Astrocyte (in vitro differentiated cells and primary cell): Measurements from ENCODE around the gene HLA-DPA1. TPM values are rescaled to one million over a fixed set of nuclear protein-coding genes. Genes with fewer than 3 reads are reported as not detected.

ENCODE experiments used
- DNase-seq: peaks from one replicate; pipeline ENCODE4 v3.0.0-alpha.2; 2010; ENCODE audit warnings: low read depth
- FAIRE-seq: peaks from 2 replicates; lab custom pipeline; 2011; peaks lifted over from hg19 to GRCh38; lab: Jason Lieb, UNC
- H2AFZ ChIP-seq: 2 replicates; pipeline ENCODE4 v1.6.0; 2012; ENCODE audit warnings: low read depth, low read length, inconsistent platforms
- H3K27ac ChIP-seq: 2 replicates; pipeline ENCODE4 v1.5.1; 2011; ENCODE audit warnings: low read depth, low read length, inconsistent platforms
- H3K27me3 ChIP-seq: 2 replicates; pipeline ENCODE4 v1.6.0; 2011; ENCODE audit warnings: low read length, inconsistent platforms; ENCODE audit not compliant: insufficient read depth
- H3K36me3 ChIP-seq: 2 replicates; pipeline ENCODE4 v1.5.1; 2011; ENCODE audit warnings: low read length, inconsistent platforms; ENCODE audit not compliant: insufficient read depth
- H3K4me1 ChIP-seq: 2 replicates; pipeline ENCODE4 v1.5.1; 2011; ENCODE audit warnings: low read length, inconsistent platforms; ENCODE audit not compliant: insufficient read depth
- H3K4me2 ChIP-seq: 2 replicates; pipeline ENCODE4 v1.6.0; 2012; ENCODE audit warnings: low read length, inconsistent platforms
- H3K4me3 ChIP-seq: 2 replicates; pipeline ENCODE4 v1.5.1; 2011; ENCODE audit warnings: low read depth, mild to moderate bottlenecking, low read length, inconsistent platforms; ENCODE audit not compliant: insufficient read depth
- H3K79me2 ChIP-seq: 2 replicates; pipeline ENCODE4 v1.6.0; 2012; ENCODE audit warnings: mild to moderate bottlenecking, low read length, inconsistent platforms; ENCODE audit not compliant: insufficient read depth
- H3K9ac ChIP-seq: 2 replicates; pipeline ENCODE4 v1.6.0; 2012; ENCODE audit warnings: mild to moderate bottlenecking, low read length, inconsistent platforms
- H3K9me3 ChIP-seq: 2 replicates; pipeline ENCODE4 v1.5.1; 2012; ENCODE audit warnings: low read depth, mild to moderate bottlenecking, low read length, inconsistent platforms; ENCODE audit not compliant: insufficient read depth
- H4K20me1 ChIP-seq: 2 replicates; pipeline ENCODE4 v1.6.0; 2012; ENCODE audit warnings: low read length, inconsistent platforms; ENCODE audit not compliant: insufficient read depth
- H3K27ac Mint-ChIP-seq: one replicate; pipeline ENCODE4 v1.8.0; 2021; ENCODE audit warnings: mild to moderate bottlenecking, mixed read lengths; ENCODE audit not compliant: unreplicated experiment
- H3K27me3 Mint-ChIP-seq: one replicate; pipeline ENCODE4 v1.8.0; 2021; ENCODE audit warnings: low read depth, mixed read lengths; ENCODE audit not compliant: unreplicated experiment
- H3K36me3 Mint-ChIP-seq: one replicate; pipeline ENCODE4 v1.8.0; 2021; ENCODE audit warnings: low read depth, mixed read lengths; ENCODE audit not compliant: unreplicated experiment
- H3K4me1 Mint-ChIP-seq: one replicate; pipeline ENCODE4 v1.8.0; 2021; ENCODE audit warnings: low read depth, mixed read lengths; ENCODE audit not compliant: unreplicated experiment
- H3K4me3 Mint-ChIP-seq: one replicate; pipeline ENCODE4 v1.8.0; 2021; ENCODE audit warnings: mild to moderate bottlenecking, moderate library complexity, mixed read lengths; ENCODE audit not compliant: unreplicated experiment
- H3K9me3 Mint-ChIP-seq: one replicate; pipeline ENCODE4 v1.8.0; 2021; ENCODE audit warnings: mild to moderate bottlenecking, mixed read lengths; ENCODE audit not compliant: unreplicated experiment
- EZH2 ChIP-seq: IDR thresholded peaks from 2 replicates; pipeline ENCODE4 v1.6.1; 2012; ENCODE audit warnings: mild to moderate bottlenecking, low read length, inconsistent platforms; ENCODE audit not compliant: insufficient read depth
- total RNA-seq: library from RNA; stranded (reverse); gene quantifications from 2 replicates; pipeline ENCODE4 v1.2.1, GENCODE V29; 2021
- TF ChIP-seq, protein P1 (sequence below): IDR thresholded peaks from 2 replicates; pipeline ENCODE4 v1.5.1; 2011; ENCODE audit warnings: low read depth, mild to moderate bottlenecking, inconsistent platforms, low read length, moderate library complexity; ENCODE audit not compliant: insufficient read depth

The HLA-DPA1 gene
- total RNA-seq, 1 donor from 2014 or later, result 1.7 TPM

- Histone ChIP-seq H3K4me1 (peaks cover 7% of the 10 kb centered on the region), H3K4me3 (peak overlapping the region; percentile 69), H3K9ac (peak overlapping the region; percentile 78), H3K27ac (peak overlapping the region; percentile 18), H2AFZ (peak overlapping the region; percentile 92), H3K36me3 (no peaks in the 10 kb centered on the region), H3K79me2 (no peaks in the 10 kb centered on the region), H3K4me2 (peak overlapping the region; percentile 97), H4K20me1 (no peaks in the 10 kb centered on the region), H3K9me3 (no peaks in the 10 kb centered on the region), H3K27me3 (no peaks in the 10 kb centered on the region)
- no peak overlapping the region for H3K27ac Mint-ChIP-seq
- H3K9me3 Mint-ChIP-seq, result no peaks in the 10 kb centered on the region
- H3K36me3 Mint-ChIP-seq, result peaks cover 3% of the 10 kb centered on the region
- FAIRE-seq, result no peak
- DNase-seq, result peak; percentile 25
- H3K27me3 Mint-ChIP-seq, result peaks cover 36% of the 10 kb centered on the region
- H3K4me3 Mint-ChIP-seq, result peak overlapping the region; percentile 88
- TF ChIP-seq, protein P1, sequence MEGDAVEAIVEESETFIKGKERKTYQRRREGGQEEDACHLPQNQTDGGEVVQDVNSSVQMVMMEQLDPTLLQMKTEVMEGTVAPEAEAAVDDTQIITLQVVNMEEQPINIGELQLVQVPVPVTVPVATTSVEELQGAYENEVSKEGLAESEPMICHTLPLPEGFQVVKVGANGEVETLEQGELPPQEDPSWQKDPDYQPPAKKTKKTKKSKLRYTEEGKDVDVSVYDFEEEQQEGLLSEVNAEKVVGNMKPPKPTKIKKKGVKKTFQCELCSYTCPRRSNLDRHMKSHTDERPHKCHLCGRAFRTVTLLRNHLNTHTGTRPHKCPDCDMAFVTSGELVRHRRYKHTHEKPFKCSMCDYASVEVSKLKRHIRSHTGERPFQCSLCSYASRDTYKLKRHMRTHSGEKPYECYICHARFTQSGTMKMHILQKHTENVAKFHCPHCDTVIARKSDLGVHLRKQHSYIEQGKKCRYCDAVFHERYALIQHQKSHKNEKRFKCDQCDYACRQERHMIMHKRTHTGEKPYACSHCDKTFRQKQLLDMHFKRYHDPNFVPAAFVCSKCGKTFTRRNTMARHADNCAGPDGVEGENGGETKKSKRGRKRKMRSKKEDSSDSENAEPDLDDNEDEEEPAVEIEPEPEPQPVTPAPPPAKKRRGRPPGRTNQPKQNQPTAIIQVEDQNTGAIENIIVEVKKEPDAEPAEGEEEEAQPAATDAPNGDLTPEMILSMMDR, result no peak
- no peak for TF ChIP-seq EZH2
- peaks cover 3% of the 10 kb centered on the region for H3K4me1 Mint-ChIP-seq
Observed at GRCh38 chr6:33080127-33081089, 7.0 kb upstream of the HLA-DPA1 start.

DNA sequence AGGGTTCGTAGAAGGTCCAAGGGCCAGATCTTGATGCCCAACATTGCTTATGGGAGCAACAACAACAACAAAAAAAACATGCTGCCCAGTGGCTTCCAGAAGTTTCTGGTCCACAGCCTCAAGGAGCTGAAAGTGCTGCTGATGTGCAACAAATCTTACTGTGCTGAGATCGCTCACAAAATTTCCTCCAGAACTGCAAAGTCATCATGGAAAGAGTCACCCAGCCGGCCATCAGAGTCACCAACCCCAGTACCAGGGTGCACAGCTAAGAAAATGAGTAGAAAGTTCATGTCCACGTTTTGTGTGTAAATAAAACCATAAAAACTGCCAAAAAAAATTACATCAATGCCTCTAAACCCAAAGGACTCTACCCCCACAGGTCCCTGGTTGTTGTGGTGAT, 6.1 kb upstream of the HLA-DPA1 start:
- Mint-ChIP-seq H3K27me3 (peaks cover 36% of the 10 kb centered on the region), H3K36me3 (peaks cover 3% of the 10 kb centered on the region), H3K27ac (no peak overlapping the region), H3K4me3 (peak overlapping the region; percentile 12), H3K9me3 (no peaks in the 10 kb centered on the region), H3K4me1 (peaks cover 3% of the 10 kb centered on the region)
- Histone ChIP-seq H3K79me2 (no peaks in the 10 kb centered on the region), H3K4me1 (peaks cover 7% of the 10 kb centered on the region), H3K36me3 (no peaks in the 10 kb centered on the region), H3K9ac (no peak overlapping the region), H3K27ac (no peak overlapping the region), H3K9me3 (no peaks in the 10 kb centered on the region), H3K27me3 (no peaks in the 10 kb centered on the region), H2AFZ (no peak overlapping the region), H4K20me1 (no peaks in the 10 kb centered on the region), H3K4me3 (no peak overlapping the region), H3K4me2 (no peak overlapping the region)
- TF ChIP-seq EZH2, result no peak
- TF ChIP-seq, protein P1, result no peak
- DNase-seq (no peak), FAIRE-seq (no peak)
